HuH-7 (cell line): ENCODE measurements around the gene KAT6B.

Experiments used
- DNase-seq: peaks from one replicate; pipeline ENCODE4 v3.0.0; 2011; ENCODE audit warnings: low spot score

Gene KAT6B

GRCh38 chr10:75068523-75068922 lies 242.1 kb downstream of the KAT6B start:
- DNase-seq: no peak

- no peak for DNase-seq
These were observed 244.1 kb downstream of the KAT6B start for GRCh38 chr10:75070476-75070875.

GRCh38 chr10:75070961-75071428 lies 244.6 kb downstream of the KAT6B start:
- no peak for DNase-seq

GRCh38 chr10:75071756-75072155 lies 245.4 kb downstream of the KAT6B start:
- no peak for DNase-seq

GRCh38 chr10:75072727-75073126 lies 246.3 kb downstream of the KAT6B start:
- DNase-seq: no peak

GRCh38 chr10:75073442-75073841 lies 247.0 kb downstream of the KAT6B start:
- no peak for DNase-seq

- no peak for DNase-seq
These were observed 248.5 kb downstream of the KAT6B start for GRCh38 chr10:75074711-75075445.

GRCh38 chr10:75076348-75076747 lies 249.9 kb downstream of the KAT6B start:
- DNase-seq: no peak

GRCh38 chr10:75079436-75080083 lies 253.2 kb downstream of the KAT6B start:
- DNase-seq: no peak

GRCh38 chr10:75080554-75080953 lies 254.2 kb downstream of the KAT6B start:
- no peak for DNase-seq

GRCh38 chr10:75081379-75081778 lies 255.0 kb downstream of the KAT6B start:
- DNase-seq: no peak
